Coronary artery (tissue), 2 donors: ENCODE results near the gene GCNT2.
"Not testable (repeated sequence)": the region's sequence is repeated elsewhere in the genome, so short reads cannot be mapped to it uniquely, and the experiment has no call there.

Source experiments
- DNase-seq: peaks from one replicate; pipeline ENCODE4 v3.0.0-alpha.2; 2017; ENCODE audit warnings: low spot score
- H3K27ac ChIP-seq, 2 donors: fragments of 200-600 bp; sonication (generic); one replicate each; pipeline ENCODE4 v1.5.1; 2016 to 2019
- H3K4me3 ChIP-seq: fragments of 200-600 bp; sonication (generic); 2 replicates; pipeline ENCODE4 v1.5.1; 2016; ENCODE audit warnings: mild to moderate bottlenecking, moderate library complexity
- CTCF ChIP-seq: fragments of 200-600 bp; sonication (generic); IDR thresholded peaks from one replicate; pipeline ENCODE4 v1.5.1; 2019; ENCODE audit warnings: antibody characterized with exemption

GCNT2 gene

GRCh38 chr6:10597499-10598001 lies 76.4 kb downstream of the GCNT2 start:
- Histone ChIP-seq H3K27ac (no peak overlapping the region), H3K4me3 (no peak overlapping the region)
- DNase-seq = no peak
- TF ChIP-seq CTCF = no peak

- Histone ChIP-seq H3K4me3 (no peak overlapping the region), H3K27ac (no peak overlapping the region)
- TF ChIP-seq CTCF = no peak
- no peak for DNase-seq
Observed at GRCh38 chr6:10598084-10598960, 77.2 kb downstream of the GCNT2 start.

- H3K27ac ChIP-seq = no peak overlapping the region
- H3K4me3 ChIP-seq = no peak overlapping the region
- no peak for DNase-seq
- TF ChIP-seq CTCF = no peak
Observed at GRCh38 chr6:10599046-10599445, 77.9 kb downstream of the GCNT2 start.

GRCh38 chr6:10600681-10601080 lies 79.5 kb downstream of the GCNT2 start:
- DNase-seq, H3K4me3 ChIP-seq, H3K27ac ChIP-seq: not testable (repeated sequence)

- no peak overlapping the region for H3K27ac ChIP-seq
- no peak overlapping the region for H3K4me3 ChIP-seq
- DNase-seq = no peak
- no peak for TF ChIP-seq CTCF
Observed at GRCh38 chr6:10603219-10603618, 82.1 kb downstream of the GCNT2 start.

GRCh38 chr6:10609038-10609437 lies 87.9 kb downstream of the GCNT2 start:
- TF ChIP-seq CTCF = no peak
- no peak overlapping the region for H3K27ac ChIP-seq
- no peak for DNase-seq

GRCh38 chr6:10610289-10610688 lies 89.1 kb downstream of the GCNT2 start:
- TF ChIP-seq CTCF = no peak
- no peak for DNase-seq
- Histone ChIP-seq H3K4me3 (no peak overlapping the region), H3K27ac (no peak overlapping the region)

More at GRCh38 chr6:10609038-10609437, 87.9 kb downstream of the GCNT2 start:
- H3K4me3 ChIP-seq = no peak overlapping the region
